Kidney (tissue), 14 donors: ENCODE data around the gene PBX2. TPM values are rescaled to one million over a fixed set of nuclear protein-coding genes. Genes with fewer than 3 reads are reported as not detected.

Experiments
- DNase-seq, 5 donors: peaks; one replicate each; pipeline ENCODE4 v3.0.0-alpha.2; 2013 to 2020
- FAIRE-seq: peaks from 2 replicates; lab custom pipeline; 2012; peaks lifted over from hg19 to GRCh38; lab: Jason Lieb, UNC
- H3K27ac ChIP-seq, 2 donors: one replicate each; pipeline ENCODE4 v1.7.0; 2013; ENCODE audit warnings: low read depth in 2 of 2, low read length in 2 of 2, inconsistent platforms in 1 of 2
- H3K27me3 ChIP-seq: one replicate; pipeline ENCODE4 v1.7.1; 2013; ENCODE audit warnings: low read length, inconsistent platforms; ENCODE audit not compliant: control insufficient read depth, insufficient read depth
- H3K36me3 ChIP-seq, 3 donors: one replicate each; pipeline versions ENCODE4 v1.7.0 to v1.7.1; 2013; ENCODE audit warnings: low read length in 3 of 3, control low read depth in 1 of 3, inconsistent platforms in 1 of 3; ENCODE audit not compliant: insufficient read depth in 3 of 3, control insufficient read depth in 2 of 3
- H3K4me1 ChIP-seq, 3 donors: one replicate each; pipeline versions ENCODE4 v1.7.0 to v1.7.1; 2013; ENCODE audit warnings: low read length in 3 of 3, inconsistent platforms in 1 of 3, low read depth in 1 of 3; ENCODE audit not compliant: control insufficient read depth in 2 of 3, insufficient read depth in 2 of 3
- H3K4me3 ChIP-seq, 3 donors: one replicate each; pipeline versions ENCODE4 v1.7.0 to v1.8.1; 2013; ENCODE audit warnings: low read length in 3 of 3, control low read depth in 1 of 3, inconsistent platforms in 1 of 3
- H3K9ac ChIP-seq, 3 donors: one replicate each; pipeline versions ENCODE4 v1.7.0 to v1.7.1; 2013; ENCODE audit warnings: low read length in 3 of 3, control low read depth in 1 of 3, inconsistent platforms in 1 of 3
- H3K9me3 ChIP-seq, 3 donors: one replicate each; pipeline versions ENCODE4 v1.7.0 to v1.7.1; 2013; ENCODE audit warnings: low read length in 3 of 3, control low read depth in 1 of 3, inconsistent platforms in 1 of 3; ENCODE audit not compliant: control insufficient read depth in 2 of 3, insufficient read depth in 1 of 3
- CTCF ChIP-seq: IDR thresholded peaks from 3 replicates; pipeline ENCODE4 v1.5.1; 2012; ENCODE audit warnings: mild to moderate bottlenecking, moderate library complexity, borderline replicate concordance; ENCODE audit not compliant: insufficient read depth; ENCODE audit errors: extremely low read depth
- intact Hi-C: fragments of 100-400 bp; cut with DNase I; formaldehyde crosslinking; loops from one replicate; pipeline ENCODE4 v1.11.1; 2022
- polyA plus RNA-seq: library from polyadenylated mRNA; stranded (reverse); fragments of 350-450 nt; fragmentation: Illumina TruSeq; extraction: RNeasy Lipid Tissue Mini Kit (QIAGEN cat#74804); gene quantifications from one replicate; pipeline ENCODE4 v1.2.3, GENCODE V29; 2014; ENCODE audit warnings: low read depth, low replicate concordance; ENCODE audit not compliant: insufficient read depth
- total RNA-seq: library from RNA; stranded (reverse); fragmentation: NEBNext Ultra II Directional; extraction: Animal tissue kit (Norgen Biotek cat#: 25700); gene quantifications from one replicate; pipeline ENCODE4 v1.2.1, GENCODE V29; 2021
- donor health status: control.
- donor health status: control.
- donor health status: control.
- donor health status: control.
- donor health status: control.
- donor health status: DM: yes; HTN: yes; CAD: no.
- donor health status: Normal renal cell carcinoma (clear cell type).

Gene PBX2
- total and polyA plus RNA-seq, 2 donors from 2014 or later, result 34.6 to 87.3 TPM

GRCh38 chr6:32170294-32170693 lies 19.7 kb downstream of the PBX2 start:
- no peak for FAIRE-seq
- H3K4me1 ChIP-seq, result peaks cover 0 to 10% (median 7%) of the 10 kb centered on the region in 3 donors

DNA sequence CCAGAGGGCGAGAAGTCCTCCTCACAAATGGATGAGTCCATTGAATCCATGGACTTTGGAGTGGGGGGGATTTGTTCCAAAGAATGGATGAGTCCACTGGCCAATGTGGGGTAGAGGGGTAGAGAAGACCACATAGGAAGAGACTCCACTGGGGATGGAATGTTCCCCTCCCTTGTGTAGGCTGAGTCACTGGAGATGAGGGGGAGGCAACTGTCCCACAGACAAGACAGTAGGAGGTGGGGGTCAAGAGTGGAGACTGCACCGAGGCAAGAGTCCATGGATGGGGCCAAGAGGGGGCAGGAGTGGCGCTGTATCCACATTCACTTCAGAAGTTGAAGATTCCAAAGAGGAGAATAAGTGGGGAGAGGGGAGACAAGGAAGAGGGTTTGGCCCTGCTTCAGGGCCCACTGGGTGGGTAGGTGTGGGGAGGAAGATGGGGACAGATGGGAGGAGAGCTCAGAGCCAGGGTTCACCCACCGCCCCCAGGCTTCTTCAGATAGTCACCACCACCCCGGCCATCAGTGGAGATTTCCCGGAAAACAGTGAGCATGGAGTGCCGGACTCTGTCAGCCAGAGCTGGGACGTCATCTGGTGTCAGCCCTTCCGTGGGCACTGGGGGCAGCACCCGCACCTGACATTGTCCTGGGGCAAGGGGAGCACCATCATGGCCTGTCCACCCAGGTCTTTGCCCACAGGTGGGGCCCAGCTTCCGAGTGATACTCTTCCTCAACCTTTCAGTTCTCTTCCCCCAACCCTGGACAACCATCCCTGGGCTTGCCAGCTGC lies 21.0 kb downstream of the PBX2 start:
- no peak for FAIRE-seq
- H3K36me3 ChIP-seq, result peaks cover 0 to 19% (median 12%) of the 10 kb centered on the region in 3 donors

More at GRCh38 chr6:32170294-32170693, 19.7 kb downstream of the PBX2 start:
- H3K36me3 ChIP-seq, result peaks cover 0 to 19% (median 12%) of the 10 kb centered on the region in 3 donors
- intact Hi-C loops, result no loop called here
- no peak for TF ChIP-seq CTCF
- H3K27me3 ChIP-seq, result no peaks in the 10 kb centered on the region
- H3K27ac ChIP-seq, result no peak overlapping the region
- H3K4me3 ChIP-seq, result no peak overlapping the region
- no peak overlapping the region for H3K9ac ChIP-seq
- DNase-seq, result peak in 2 of 5 donors; percentile 26 to 50
- H3K9me3 ChIP-seq, result no peaks in the 10 kb centered on the region

DNA sequence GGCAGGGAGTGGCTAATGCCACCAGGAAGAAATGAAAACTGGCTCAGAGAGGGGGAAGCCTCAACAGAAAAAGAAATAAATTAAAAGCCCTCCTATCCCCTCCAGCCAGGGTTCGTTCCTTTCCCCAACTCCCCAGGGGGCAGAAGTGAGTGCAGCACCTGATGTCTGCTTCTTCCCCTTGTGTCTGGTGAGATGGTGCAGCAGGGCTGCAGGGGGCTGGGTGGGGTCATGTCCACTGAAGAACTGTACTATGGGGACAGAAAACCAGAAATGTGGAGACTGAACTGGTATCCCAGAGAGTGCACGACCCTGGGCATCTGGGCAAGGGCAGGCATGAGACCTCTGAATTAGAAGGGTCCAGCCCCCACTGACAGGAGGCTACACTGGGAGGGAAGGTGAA lies 21.7 kb downstream of the PBX2 start:
- no peaks in the 10 kb centered on the region for H3K4me1 ChIP-seq
- no peaks in the 10 kb centered on the region for H3K9me3 ChIP-seq
- FAIRE-seq (no peak), DNase-seq (peak in 1 of 5 donors; percentile 45)
- peaks cover 0 to 19% (median 12%) of the 10 kb centered on the region in 3 donors for H3K36me3 ChIP-seq
- H3K27ac ChIP-seq, result no peak overlapping the region
- no peak overlapping the region for H3K4me3 ChIP-seq
- intact Hi-C loops, result no loop called here
- H3K9ac ChIP-seq, result no peak overlapping the region
- no peak for TF ChIP-seq CTCF
- H3K27me3 ChIP-seq, result no peaks in the 10 kb centered on the region

More for the DNA sequence above, 21.0 kb downstream of the PBX2 start:
- no peak overlapping the region for H3K4me3 ChIP-seq
- peak in 1 of 5 donors; percentile 50 for DNase-seq
- no peak for TF ChIP-seq CTCF
- H3K9ac ChIP-seq, result no peak overlapping the region
- intact Hi-C loops, result no loop called here
- H3K27me3 ChIP-seq, result no peaks in the 10 kb centered on the region
- no peak overlapping the region for H3K27ac ChIP-seq
- no peaks in the 10 kb centered on the region for H3K4me1 ChIP-seq
- no peaks in the 10 kb centered on the region for H3K9me3 ChIP-seq
